Rectal smooth muscle tissue (tissue), 1 donor: ENCODE data around the gene SERPINB10.
"Not testable (repeated sequence)": the region's sequence is repeated elsewhere in the genome, so short reads cannot be mapped to it uniquely, and the experiment has no call there.

ENCODE experiments used
- H3K27ac ChIP-seq: one replicate; pipeline ENCODE4 v1.7.0; 2013; ENCODE audit warnings: low read depth, low read length, inconsistent platforms
- H3K27me3 ChIP-seq: one replicate; pipeline ENCODE4 v1.7.0; 2013; ENCODE audit warnings: low read length; ENCODE audit not compliant: control insufficient read depth, insufficient read depth
- H3K36me3 ChIP-seq: one replicate; pipeline ENCODE4 v1.7.0; 2013; ENCODE audit warnings: low read length; ENCODE audit not compliant: control insufficient read depth, insufficient read depth
- H3K4me1 ChIP-seq: one replicate; pipeline ENCODE4 v1.7.0; 2013; ENCODE audit warnings: low read length; ENCODE audit not compliant: control insufficient read depth, insufficient read depth
- H3K4me3 ChIP-seq: one replicate; pipeline ENCODE4 v1.7.0; 2013; ENCODE audit warnings: low read length
- H3K9ac ChIP-seq: one replicate; pipeline ENCODE4 v1.7.0; 2013; ENCODE audit warnings: low read length

SERPINB10 gene

GRCh38 chr18:63899206-63899605 is 8.6 kb upstream of the SERPINB10 start:
- no peaks in the 10 kb centered on the region for H3K4me1 ChIP-seq
- H3K27me3 ChIP-seq = no peaks in the 10 kb centered on the region
- H3K9ac ChIP-seq = no peak overlapping the region
- H3K4me3 ChIP-seq = no peak overlapping the region
- H3K27ac ChIP-seq = no peak overlapping the region
- H3K36me3 ChIP-seq = no peaks in the 10 kb centered on the region

GRCh38 chr18:63903851-63904570 is 3.7 kb upstream of the SERPINB10 start:
- Histone ChIP-seq H3K9ac (no peak overlapping the region), H3K4me1 (no peaks in the 10 kb centered on the region), H3K4me3 (no peak overlapping the region), H3K27ac (no peak overlapping the region), H3K36me3 (no peaks in the 10 kb centered on the region), H3K27me3 (no peaks in the 10 kb centered on the region)

GRCh38 chr18:63904694-63905093 is 3.1 kb upstream of the SERPINB10 start:
- Histone ChIP-seq H3K27ac (no peak overlapping the region), H3K4me3 (no peak overlapping the region), H3K9ac (no peak overlapping the region), H3K27me3 (no peaks in the 10 kb centered on the region), H3K4me1 (no peaks in the 10 kb centered on the region), H3K36me3 (no peaks in the 10 kb centered on the region)

GRCh38 chr18:63905361-63905760 is 2.4 kb upstream of the SERPINB10 start:
- Histone ChIP-seq H3K4me1 (no peaks in the 10 kb centered on the region), H3K4me3 (no peak overlapping the region), H3K36me3 (no peaks in the 10 kb centered on the region), H3K27ac (no peak overlapping the region), H3K9ac (no peak overlapping the region), H3K27me3 (no peaks in the 10 kb centered on the region)

GRCh38 chr18:63906056-63906455 is 1.7 kb upstream of the SERPINB10 start:
- H3K27ac ChIP-seq = no peak overlapping the region
- H3K4me3 ChIP-seq = no peak overlapping the region
- no peaks in the 10 kb centered on the region for H3K27me3 ChIP-seq
- no peak overlapping the region for H3K9ac ChIP-seq
- H3K4me1 ChIP-seq = no peaks in the 10 kb centered on the region
- H3K36me3 ChIP-seq = no peaks in the 10 kb centered on the region

GRCh38 chr18:63908858-63909257 is 1.1 kb downstream of the SERPINB10 start:
- H3K27ac ChIP-seq = no peak overlapping the region
- H3K4me1 ChIP-seq = no peaks in the 10 kb centered on the region
- H3K36me3 ChIP-seq = no peaks in the 10 kb centered on the region
- H3K9ac ChIP-seq = no peak overlapping the region
- H3K4me3 ChIP-seq = no peak overlapping the region
- no peaks in the 10 kb centered on the region for H3K27me3 ChIP-seq

GRCh38 chr18:63909870-63910269 is 2.1 kb downstream of the SERPINB10 start:
- Histone ChIP-seq H3K27me3 (no peaks in the 10 kb centered on the region), H3K4me3 (no peak overlapping the region), H3K9ac (no peak overlapping the region), H3K36me3 (no peaks in the 10 kb centered on the region), H3K4me1 (no peaks in the 10 kb centered on the region), H3K27ac (no peak overlapping the region)

GRCh38 chr18:63917817-63918216 is 10.1 kb downstream of the SERPINB10 start:
- Histone ChIP-seq H3K4me3 (no peak overlapping the region), H3K9ac (no peak overlapping the region), H3K4me1 (no peaks in the 10 kb centered on the region), H3K27ac (no peak overlapping the region), H3K36me3 (no peaks in the 10 kb centered on the region), H3K27me3 (no peaks in the 10 kb centered on the region)

- H3K4me1 ChIP-seq = no peaks in the 10 kb centered on the region
Measured at GRCh38 chr18:63922049-63922448, 14.3 kb downstream of the SERPINB10 start.

GRCh38 chr18:63924551-63924950 is 16.8 kb downstream of the SERPINB10 start:
- Histone ChIP-seq H3K4me3 (no peak overlapping the region), H3K27ac (no peak overlapping the region), H3K4me1 (no peaks in the 10 kb centered on the region), H3K9ac (no peak overlapping the region), H3K27me3 (no peaks in the 10 kb centered on the region), H3K36me3 (no peaks in the 10 kb centered on the region)

More at GRCh38 chr18:63922049-63922448, 14.3 kb downstream of the SERPINB10 start:
- no peaks in the 10 kb centered on the region for H3K27me3 ChIP-seq
- H3K4me3 ChIP-seq = no peak overlapping the region
- no peak overlapping the region for H3K27ac ChIP-seq
- H3K36me3 ChIP-seq = no peaks in the 10 kb centered on the region
- H3K9ac ChIP-seq = no peak overlapping the region

- no peaks in the 10 kb centered on the region for H3K4me1 ChIP-seq
- no peaks in the 10 kb centered on the region for H3K36me3 ChIP-seq
- H3K27me3 ChIP-seq = no peaks in the 10 kb centered on the region
- H3K27ac ChIP-seq = no peak overlapping the region
- no peak overlapping the region for H3K4me3 ChIP-seq
- H3K9ac ChIP-seq = no peak overlapping the region
Measured at GRCh38 chr18:63928331-63928730, 20.6 kb downstream of the SERPINB10 start.

- H3K4me1 ChIP-seq, H3K27me3 ChIP-seq, H3K27ac ChIP-seq: not testable (repeated sequence)
Measured at GRCh38 chr18:63929369-63929768, 21.6 kb downstream of the SERPINB10 start.

GRCh38 chr18:63930773-63931354 is 23.1 kb downstream of the SERPINB10 start:
- Histone ChIP-seq H3K4me3 (no peak overlapping the region), H3K9ac (no peak overlapping the region), H3K27me3 (no peaks in the 10 kb centered on the region), H3K27ac (no peak overlapping the region), H3K36me3 (no peaks in the 10 kb centered on the region), H3K4me1 (no peaks in the 10 kb centered on the region)

More at GRCh38 chr18:63929369-63929768, 21.6 kb downstream of the SERPINB10 start:
- H3K4me3 ChIP-seq, H3K36me3 ChIP-seq, H3K9ac ChIP-seq: not testable (repeated sequence)
